Neuron (in vitro differentiated cells): ENCODE measurements around the gene FUT8.

ENCODE experiments used
- H2AFZ ChIP-seq: one replicate; pipeline ENCODE4 v1.6.1; 2013; ENCODE audit warnings: low read depth, mild to moderate bottlenecking, inconsistent platforms, low read length, moderate library complexity
- H3K27me3 ChIP-seq: one replicate; pipeline ENCODE4 v1.6.1; 2013; ENCODE audit warnings: low read length; ENCODE audit not compliant: insufficient read depth
- H3K36me3 ChIP-seq: one replicate; pipeline ENCODE4 v1.6.1; 2013; ENCODE audit warnings: low read length; ENCODE audit not compliant: insufficient read depth
- H3K4me1 ChIP-seq: one replicate; pipeline ENCODE4 v1.6.1; 2013; ENCODE audit warnings: low read length; ENCODE audit not compliant: insufficient read depth
- H3K4me3 ChIP-seq: 2 replicates; pipeline ENCODE4 v1.5.1; 2013; ENCODE audit warnings: mild to moderate bottlenecking, low read length, moderate library complexity
- H3K9me3 ChIP-seq: one replicate; pipeline ENCODE4 v1.6.1; 2013; ENCODE audit warnings: low read length

FUT8 gene

GRCh38 chr14:65565948-65566347 is 153.4 kb downstream of the FUT8 start:
- Histone ChIP-seq H2AFZ (no peak overlapping the region), H3K9me3 (no peaks in the 10 kb centered on the region), H3K4me1 (no peaks in the 10 kb centered on the region), H3K36me3 (no peaks in the 10 kb centered on the region), H3K27me3 (no peaks in the 10 kb centered on the region), H3K4me3 (no peak overlapping the region)

- Histone ChIP-seq H3K4me3 (no peak overlapping the region), H3K36me3 (no peaks in the 10 kb centered on the region), H3K9me3 (no peaks in the 10 kb centered on the region), H3K27me3 (no peaks in the 10 kb centered on the region), H3K4me1 (no peaks in the 10 kb centered on the region), H2AFZ (no peak overlapping the region)
These were observed 154.4 kb downstream of the FUT8 start for GRCh38 chr14:65566820-65567522.

- H3K36me3 ChIP-seq = no peaks in the 10 kb centered on the region
- no peak overlapping the region for H3K4me3 ChIP-seq
- H3K9me3 ChIP-seq = no peaks in the 10 kb centered on the region
- H3K27me3 ChIP-seq = no peaks in the 10 kb centered on the region
- H2AFZ ChIP-seq = no peak overlapping the region
- no peaks in the 10 kb centered on the region for H3K4me1 ChIP-seq
These were observed 162.1 kb downstream of the FUT8 start for GRCh38 chr14:65574611-65575010.

- no peaks in the 10 kb centered on the region for H3K36me3 ChIP-seq
- no peaks in the 10 kb centered on the region for H3K9me3 ChIP-seq
- H3K4me1 ChIP-seq = no peaks in the 10 kb centered on the region
- H3K4me3 ChIP-seq = no peak overlapping the region
- no peak overlapping the region for H2AFZ ChIP-seq
- H3K27me3 ChIP-seq = no peaks in the 10 kb centered on the region
These were observed 162.9 kb downstream of the FUT8 start for GRCh38 chr14:65575389-65575788.

- no peaks in the 10 kb centered on the region for H3K4me1 ChIP-seq
- no peaks in the 10 kb centered on the region for H3K36me3 ChIP-seq
- H2AFZ ChIP-seq = no peak overlapping the region
- no peaks in the 10 kb centered on the region for H3K9me3 ChIP-seq
- H3K27me3 ChIP-seq = no peaks in the 10 kb centered on the region
- H3K4me3 ChIP-seq = no peak overlapping the region
These were observed 168.4 kb downstream of the FUT8 start for GRCh38 chr14:65580973-65581372.

- Histone ChIP-seq H3K4me3 (no peak overlapping the region), H3K36me3 (no peaks in the 10 kb centered on the region), H3K4me1 (no peaks in the 10 kb centered on the region), H2AFZ (no peak overlapping the region), H3K27me3 (no peaks in the 10 kb centered on the region), H3K9me3 (no peaks in the 10 kb centered on the region)
These were observed 168.8 kb downstream of the FUT8 start for GRCh38 chr14:65581378-65581777.

- no peak overlapping the region for H3K4me3 ChIP-seq
- H3K27me3 ChIP-seq = no peaks in the 10 kb centered on the region
- H3K4me1 ChIP-seq = no peaks in the 10 kb centered on the region
- no peaks in the 10 kb centered on the region for H3K36me3 ChIP-seq
- no peaks in the 10 kb centered on the region for H3K9me3 ChIP-seq
- no peak overlapping the region for H2AFZ ChIP-seq
These were observed 169.3 kb downstream of the FUT8 start for GRCh38 chr14:65581799-65582198.

- H3K9me3 ChIP-seq = no peaks in the 10 kb centered on the region
- no peaks in the 10 kb centered on the region for H3K27me3 ChIP-seq
- no peaks in the 10 kb centered on the region for H3K36me3 ChIP-seq
- H3K4me1 ChIP-seq = peaks cover 3% of the 10 kb centered on the region
- no peak overlapping the region for H2AFZ ChIP-seq
- no peak overlapping the region for H3K4me3 ChIP-seq
These were observed 172.7 kb downstream of the FUT8 start for GRCh38 chr14:65585216-65585615.

- no peak overlapping the region for H2AFZ ChIP-seq
- H3K4me1 ChIP-seq = peaks cover 3% of the 10 kb centered on the region
- no peak overlapping the region for H3K4me3 ChIP-seq
- H3K27me3 ChIP-seq = no peaks in the 10 kb centered on the region
- no peaks in the 10 kb centered on the region for H3K36me3 ChIP-seq
- no peaks in the 10 kb centered on the region for H3K9me3 ChIP-seq
These were observed 176.1 kb downstream of the FUT8 start for GRCh38 chr14:65588426-65589140.

GRCh38 chr14:65594153-65594881 is 181.8 kb downstream of the FUT8 start:
- H2AFZ ChIP-seq = no peak overlapping the region
- no peaks in the 10 kb centered on the region for H3K36me3 ChIP-seq
- no peaks in the 10 kb centered on the region for H3K27me3 ChIP-seq
- no peak overlapping the region for H3K4me3 ChIP-seq
- no peaks in the 10 kb centered on the region for H3K4me1 ChIP-seq
- no peaks in the 10 kb centered on the region for H3K9me3 ChIP-seq

GRCh38 chr14:65594882-65595237 is 182.3 kb downstream of the FUT8 start:
- Histone ChIP-seq H3K27me3 (no peaks in the 10 kb centered on the region), H3K4me1 (no peaks in the 10 kb centered on the region), H2AFZ (no peak overlapping the region), H3K9me3 (no peaks in the 10 kb centered on the region), H3K4me3 (no peak overlapping the region), H3K36me3 (no peaks in the 10 kb centered on the region)

GRCh38 chr14:65599375-65599774 is 186.8 kb downstream of the FUT8 start:
- Histone ChIP-seq H2AFZ (no peak overlapping the region), H3K27me3 (no peaks in the 10 kb centered on the region), H3K36me3 (no peaks in the 10 kb centered on the region), H3K9me3 (no peaks in the 10 kb centered on the region), H3K4me1 (no peaks in the 10 kb centered on the region), H3K4me3 (no peak overlapping the region)

- Histone ChIP-seq H3K27me3 (no peaks in the 10 kb centered on the region), H3K4me1 (no peaks in the 10 kb centered on the region), H3K4me3 (no peak overlapping the region), H3K9me3 (no peaks in the 10 kb centered on the region), H3K36me3 (no peaks in the 10 kb centered on the region), H2AFZ (no peak overlapping the region)
These were observed 188.2 kb downstream of the FUT8 start for GRCh38 chr14:65600742-65601141.
